Breast epithelium (tissue), 4 donors: ENCODE measurements around the gene OSBPL5. TPM values are rescaled to one million over a fixed set of nuclear protein-coding genes. Genes with fewer than 3 reads are reported as not detected.
A peak's percentile ranks its signal among the peaks of the same experiment; 100 is the strongest.

Source experiments
- DNase-seq, 2 donors: peaks; one replicate each; pipeline ENCODE4 v3.0.0-alpha.2; 2019; ENCODE audit warnings: low spot score in 2 of 2
- H3K27ac ChIP-seq, 2 donors: fragments of 200-600 bp; sonication (generic) in 1 of 2; one replicate each; pipeline ENCODE4 v1.5.1; 2016 to 2019; ENCODE audit warnings: mild to moderate bottlenecking in 1 of 2
- H3K27me3 ChIP-seq, 2 donors: fragments of 200-600 bp; sonication (generic) in 1 of 2; one replicate each; pipeline versions ENCODE4 v1.5.1 to v1.6.0; 2017 to 2019; ENCODE audit warnings: control low read depth in 1 of 2, mild to moderate bottlenecking in 1 of 2
- H3K36me3 ChIP-seq: fragments of 200-600 bp; one replicate; pipeline ENCODE4 v1.5.1; 2019
- H3K4me1 ChIP-seq, 2 donors: fragments of 200-600 bp; sonication (generic); one replicate each; pipeline ENCODE4 v1.5.1; 2016 to 2019; ENCODE audit warnings: control low read depth in 1 of 2
- H3K4me3 ChIP-seq, 3 donors: fragments of 200-600 bp; sonication (generic); 1 replicate in 2 of 3; 2 replicates in 1 of 3; pipeline ENCODE4 v1.5.1; 2016 to 2019; ENCODE audit warnings: mild to moderate bottlenecking in 3 of 3, moderate library complexity in 2 of 3
- H3K9me3 ChIP-seq, 2 donors: fragments of 200-600 bp; sonication (generic) in 1 of 2; one replicate each; pipeline ENCODE4 v1.5.1; 2016 to 2019; ENCODE audit warnings: control low read depth in 1 of 2
- CTCF ChIP-seq, 3 donors: fragments of 450-650 bp; IDR thresholded peaks; one replicate each; pipeline ENCODE4 v1.5.1; 2016 to 2017; ENCODE audit warnings: antibody characterized with exemption in 3 of 3, mild to moderate bottlenecking in 3 of 3, moderate library complexity in 3 of 3
- POLR2A ChIP-seq: fragments of 450-650 bp; IDR thresholded peaks from one replicate; pipeline ENCODE4 v1.6.1; 2016; ENCODE audit warnings: antibody characterized with exemption, mild to moderate bottlenecking, moderate library complexity
- POLR2AphosphoS5 ChIP-seq, 3 donors: sonication (generic); formaldehyde crosslinking; IDR thresholded peaks; one replicate each; pipeline ENCODE4 v1.6.1; 2017; ENCODE audit warnings: antibody characterized with exemption in 3 of 3
- intact Hi-C: fragments of 100-400 bp; cut with DNase I; formaldehyde crosslinking; loops from one replicate; pipeline ENCODE4 v1.15.1; 2023; ENCODE audit warnings: low total_unique reads
- total RNA-seq, 3 donors: library from RNA; depleted of rRNA; stranded (reverse); fragments of >200 nt; gene quantifications; one replicate each; pipeline ENCODE4 v1.1.0, GENCODE V29; 2016

The OSBPL5 gene
- total RNA-seq, 3 donors from 2014 or later, result 25.3 to 64.2 (median 27.8) TPM

- Histone ChIP-seq H3K9me3 (no peaks in the 10 kb centered on the region), H3K4me1 (no peaks in the 10 kb centered on the region)
These were observed 25.4 kb downstream of the OSBPL5 start for GRCh38 chr11:3139481-3140290.

GRCh38 chr11:3139086-3139440 lies 26.0 kb downstream of the OSBPL5 start:
- Histone ChIP-seq H3K27me3 (no peaks in the 10 kb centered on the region), H3K9me3 (no peaks in the 10 kb centered on the region), H3K4me3 (peak overlapping the region in 1 of 3 donors; percentile 0), H3K27ac (peak overlapping the region in 1 of 2 donors; percentile 61), H3K36me3 (no peaks in the 10 kb centered on the region), H3K4me1 (no peaks in the 10 kb centered on the region)
- TF ChIP-seq POLR2AphosphoS5 (IDR thresholded peaks at IDR 0.05) (no peak), POLR2A (no peak), CTCF (IDR thresholded peaks at IDR 0.05) (no peak)
- intact Hi-C loops, result no loop called here
- DNase-seq, result no peak

More at GRCh38 chr11:3139481-3140290, 25.4 kb downstream of the OSBPL5 start:
- intact Hi-C loops, result no loop called here
- H3K4me3 ChIP-seq, result peak overlapping the region in 1 of 3 donors; percentile 0
- no peak for DNase-seq
- H3K36me3 ChIP-seq, result no peaks in the 10 kb centered on the region
- TF ChIP-seq CTCF (IDR thresholded peaks at IDR 0.05) (no peak), POLR2AphosphoS5 (IDR thresholded peaks at IDR 0.05) (no peak), POLR2A (no peak)
- peak overlapping the region in 1 of 2 donors; percentile 61 for H3K27ac ChIP-seq
- H3K27me3 ChIP-seq, result no peaks in the 10 kb centered on the region

GRCh38 chr11:3138178-3139085 lies 26.7 kb downstream of the OSBPL5 start:
- no peak for TF ChIP-seq POLR2AphosphoS5 (IDR thresholded peaks at IDR 0.05)
- TF ChIP-seq CTCF (IDR thresholded peaks at IDR 0.05), result no peak
- TF ChIP-seq POLR2A, result no peak
- no peak for DNase-seq
- Histone ChIP-seq H3K27me3 (no peaks in the 10 kb centered on the region), H3K36me3 (no peaks in the 10 kb centered on the region), H3K4me3 (peak overlapping the region in 1 of 3 donors; percentile 0), H3K4me1 (no peaks in the 10 kb centered on the region), H3K27ac (peak overlapping the region in 1 of 2 donors; percentile 61), H3K9me3 (no peaks in the 10 kb centered on the region)
- intact Hi-C loops, result no loop called here

- Histone ChIP-seq H3K36me3 (no peaks in the 10 kb centered on the region), H3K4me3 (no peak overlapping the region), H3K4me1 (no peaks in the 10 kb centered on the region), H3K27ac (peak overlapping the region in 1 of 2 donors; percentile 19), H3K27me3 (no peaks in the 10 kb centered on the region), H3K9me3 (no peaks in the 10 kb centered on the region)
- TF ChIP-seq POLR2AphosphoS5 (IDR thresholded peaks at IDR 0.05) (no peak), POLR2A (no peak), CTCF (IDR thresholded peaks at IDR 0.05) (no peak)
- no peak for DNase-seq
- intact Hi-C loops, result no loop called here
These were observed 27.5 kb downstream of the OSBPL5 start for GRCh38 chr11:3137486-3138177.
